Stimulated activated CD4-positive, alpha-beta T cell treated with anti-CD3 and anti-CD28 coated beads, TNF-alpha, amount 100 ng/mL, for 1 hour (primary cell): ENCODE results near the gene ZNF358.

Source experiments
- DNase-seq, 3 donors: peaks; one replicate each; pipeline ENCODE4 v3.0.0-alpha.2; 2020; ENCODE audit warnings: low read depth in 3 of 3, low spot score in 1 of 3

Gene ZNF358

GRCh38 chr19:7554990-7555864 is 39.3 kb downstream of the ZNF358 start:
- DNase-seq = no peak

GRCh38 chr19:7556696-7557315 is 40.9 kb downstream of the ZNF358 start:
- DNase-seq = no peak

- no peak for DNase-seq
Measured at GRCh38 chr19:7558667-7559066, 42.8 kb downstream of the ZNF358 start.

DNA sequence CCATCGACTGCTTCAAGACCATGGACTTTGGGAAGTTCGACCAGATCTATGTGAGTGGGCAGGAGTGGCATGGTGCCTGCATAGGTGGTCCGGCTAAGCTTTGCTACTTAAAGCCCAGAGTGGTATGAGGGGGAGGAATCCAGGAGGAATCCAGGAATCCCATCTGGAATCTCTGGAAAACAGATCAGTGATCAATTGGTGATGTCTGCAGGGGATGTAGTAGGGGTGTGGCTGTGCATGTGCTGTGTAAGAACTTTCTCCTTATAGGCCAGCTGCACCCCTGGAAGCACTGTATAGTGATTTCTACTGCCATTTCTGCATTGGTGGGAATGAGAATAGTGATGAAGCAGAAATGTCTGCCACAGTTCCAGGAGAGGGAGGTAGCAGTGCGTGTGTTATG is 43.2 kb downstream of the ZNF358 start:
- DNase-seq = no peak

- no peak for DNase-seq
Measured at GRCh38 chr19:7560255-7560654, 44.4 kb downstream of the ZNF358 start.

- no peak for DNase-seq
Measured at GRCh38 chr19:7561325-7561724, 45.4 kb downstream of the ZNF358 start.

DNA sequence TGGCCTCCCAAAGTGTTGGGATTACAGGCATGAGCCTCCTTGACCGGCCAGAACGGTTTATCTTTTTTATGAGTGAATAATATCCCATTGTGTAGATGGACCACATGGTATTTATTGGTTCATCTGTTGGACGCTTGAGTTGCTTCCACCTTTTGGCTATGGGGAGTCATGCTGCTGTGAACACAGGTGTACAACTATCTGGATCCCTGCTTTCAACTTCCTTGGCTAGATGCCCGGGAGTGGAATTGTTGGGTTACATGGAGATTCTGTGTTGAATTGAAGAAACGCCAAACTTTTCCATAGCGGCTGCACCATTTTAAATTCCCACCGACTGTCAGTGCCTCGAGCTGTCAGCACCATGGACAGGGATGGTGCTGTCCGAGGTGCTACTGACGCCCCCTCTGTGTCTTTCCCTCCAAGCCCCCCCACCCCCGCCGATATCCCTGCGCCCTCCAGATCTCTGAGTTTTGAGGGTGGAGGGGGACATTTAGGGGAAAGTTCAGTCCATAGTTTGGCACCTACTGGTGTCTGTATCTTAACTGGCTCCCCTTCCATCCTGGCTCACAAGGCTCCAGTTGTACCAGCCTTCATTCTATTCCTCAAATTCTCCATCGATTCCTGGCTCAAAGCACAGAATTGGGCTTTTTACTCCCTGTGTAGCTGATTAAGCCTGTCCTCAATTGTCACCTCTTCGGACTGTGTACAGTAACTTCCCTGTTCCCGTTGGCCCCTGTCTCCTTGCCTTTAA is 46.9 kb downstream of the ZNF358 start:
- no peak for DNase-seq

DNA sequence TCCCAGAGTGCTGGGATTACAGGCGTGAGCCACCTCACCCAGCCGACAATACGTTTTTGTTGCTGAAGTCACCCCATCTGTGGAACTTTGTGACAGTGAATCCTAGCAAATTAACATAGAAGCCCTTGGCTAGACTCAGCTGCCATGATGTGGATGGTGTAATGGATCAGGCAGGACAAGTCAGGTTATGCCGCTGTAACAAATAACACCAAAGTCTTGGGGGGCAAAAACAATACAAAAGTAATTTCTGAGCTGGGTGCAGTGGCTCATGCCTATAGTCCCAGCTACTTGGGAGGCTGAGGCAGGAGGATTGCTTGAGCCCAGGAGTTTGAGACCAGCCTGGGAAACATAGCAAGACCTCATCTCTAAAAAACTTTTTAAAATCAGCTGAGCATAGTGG is 49.0 kb downstream of the ZNF358 start:
- DNase-seq = no peak

DNA sequence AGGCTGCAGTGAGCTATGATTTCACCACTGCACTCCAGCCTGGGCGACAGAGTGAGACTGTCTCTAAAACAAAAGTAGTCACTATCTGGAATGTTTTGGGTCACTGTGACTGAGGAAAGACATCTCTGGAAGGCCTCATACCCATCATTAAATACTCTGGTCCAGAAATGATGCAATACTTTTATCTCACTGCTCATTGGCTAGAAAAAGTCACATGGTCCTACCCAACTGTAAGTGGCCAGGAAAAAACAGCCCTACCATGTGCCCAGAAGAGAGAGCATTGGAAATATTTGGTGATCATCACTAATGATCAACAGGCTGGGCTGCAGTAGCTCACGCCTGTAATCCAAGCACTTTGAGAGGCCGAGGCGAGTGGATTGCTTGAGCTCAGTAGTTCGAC is 49.4 kb downstream of the ZNF358 start:
- no peak for DNase-seq
